Loucy (cell line): Measurements from ENCODE around the gene PJA2.

Experiments
- H2AFZ ChIP-seq: fragments of 200-600 bp; sonication (generic); 2 replicates; pipeline ENCODE4 v1.6.0; 2016; ENCODE audit warnings: antibody characterized with exemption, mild to moderate bottlenecking, low read length, moderate library complexity
- H3F3A ChIP-seq: fragments of 200-600 bp; 2 replicates; pipeline ENCODE4 v1.6.0; 2016; ENCODE audit warnings: antibody characterized with exemption, low read depth, mild to moderate bottlenecking
- H3K27me3 ChIP-seq: fragments of 200-600 bp; sonication (generic); 2 replicates; pipeline ENCODE4 v1.6.1; 2014; ENCODE audit warnings: low read length, mild to moderate bottlenecking; ENCODE audit not compliant: insufficient read depth, poor library complexity, severe bottlenecking
- H3K36me3 ChIP-seq: fragments of 200-600 bp; sonication (generic); 2 replicates; pipeline ENCODE4 v1.6.1; 2016; ENCODE audit warnings: low read length; ENCODE audit not compliant: insufficient read depth
- H3K4me1 ChIP-seq: fragments of 200-600 bp; sonication (generic); 2 replicates; pipeline ENCODE4 v1.5.1; 2014; ENCODE audit warnings: low read length, mild to moderate bottlenecking; ENCODE audit not compliant: insufficient read depth, poor library complexity, severe bottlenecking
- H3K4me2 ChIP-seq: fragments of 200-600 bp; sonication (generic); 2 replicates; pipeline ENCODE4 v1.6.0; 2014; ENCODE audit warnings: antibody characterized with exemption, low read length, low read depth, mild to moderate bottlenecking; ENCODE audit not compliant: poor library complexity, severe bottlenecking
- H3K4me3 ChIP-seq: fragments of 200-600 bp; sonication (generic); 2 replicates; pipeline ENCODE4 v1.5.1; 2014; ENCODE audit warnings: low read length, mild to moderate bottlenecking, mixed read lengths; ENCODE audit not compliant: poor library complexity, severe bottlenecking
- H3K79me2 ChIP-seq: fragments of 200-600 bp; sonication (generic); 2 replicates; pipeline ENCODE4 v1.6.1; 2014; ENCODE audit warnings: low read length; ENCODE audit not compliant: insufficient read depth
- H3K9ac ChIP-seq: fragments of 200-600 bp; sonication (generic); 2 replicates; pipeline ENCODE4 v1.6.0; 2014; ENCODE audit warnings: mild to moderate bottlenecking, low read depth, low read length, moderate library complexity; ENCODE audit not compliant: poor library complexity, severe bottlenecking
- H3K9me2 ChIP-seq: fragments of 200-600 bp; sonication (generic); replicated peaks from 2 replicates; pipeline ENCODE4 v1.6.1; 2016; ENCODE audit warnings: low read depth, low read length, mixed read lengths
- H3K9me3 ChIP-seq: fragments of 200-600 bp; sonication (generic); 2 replicates; pipeline ENCODE4 v1.6.1; 2014; ENCODE audit warnings: mild to moderate bottlenecking, antibody characterized with exemption, low read length, low read depth; ENCODE audit not compliant: insufficient read depth
- H4K20me1 ChIP-seq: fragments of 200-600 bp; sonication (generic); 2 replicates; pipeline ENCODE4 v1.6.0; 2014; ENCODE audit warnings: antibody characterized with exemption, low read length, mild to moderate bottlenecking; ENCODE audit not compliant: insufficient read depth, poor library complexity, severe bottlenecking
- EZH2phosphoT487 ChIP-seq: fragments of 200-600 bp; IDR thresholded peaks from 2 replicates; pipeline ENCODE4 v1.6.1; 2018; ENCODE audit warnings: antibody characterized with exemption, mild to moderate bottlenecking, moderate library complexity, borderline replicate concordance
- TF ChIP-seq, protein P1 (sequence below): fragments of 200-600 bp; sonication (generic); conservative IDR thresholded peaks from 2 replicates; pipeline ENCODE4 v1.5.1; 2014; ENCODE audit warnings: mild to moderate bottlenecking, antibody characterized with exemption, low read length

The PJA2 gene

DNA sequence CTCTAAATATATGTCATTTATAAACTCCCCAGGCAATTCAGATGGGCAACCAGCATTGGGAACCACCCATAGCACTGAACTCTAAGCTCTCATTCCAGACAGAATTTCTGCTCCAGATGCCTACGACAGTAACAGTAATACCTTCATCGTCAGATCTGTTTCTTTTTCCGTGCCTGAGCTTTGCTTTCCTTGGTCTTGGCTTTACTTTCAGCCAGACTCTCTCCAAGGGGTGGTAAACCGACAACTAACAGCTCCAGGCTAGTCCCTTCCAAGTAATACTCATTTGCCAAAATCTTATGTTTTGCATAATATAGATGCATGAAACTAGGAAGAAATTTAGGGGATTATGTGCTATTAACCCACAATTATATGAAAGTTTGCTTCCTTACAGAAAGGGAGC, 102.3 kb downstream of the PJA2 start:
- Histone ChIP-seq H3K9ac (no peak overlapping the region), H3K4me1 (no peaks in the 10 kb centered on the region), H4K20me1 (no peaks in the 10 kb centered on the region), H3K4me3 (no peak overlapping the region), H3K4me2 (no peak overlapping the region), H3K79me2 (no peaks in the 10 kb centered on the region), H2AFZ (no peak overlapping the region), H3F3A (no peaks in the 10 kb centered on the region), H3K27me3 (no peaks in the 10 kb centered on the region), H3K9me2 (no peaks in the 10 kb centered on the region), H3K9me3 (no peaks in the 10 kb centered on the region), H3K36me3 (no peaks in the 10 kb centered on the region)
- no peak for TF ChIP-seq EZH2phosphoT487
- TF ChIP-seq, protein P1, sequence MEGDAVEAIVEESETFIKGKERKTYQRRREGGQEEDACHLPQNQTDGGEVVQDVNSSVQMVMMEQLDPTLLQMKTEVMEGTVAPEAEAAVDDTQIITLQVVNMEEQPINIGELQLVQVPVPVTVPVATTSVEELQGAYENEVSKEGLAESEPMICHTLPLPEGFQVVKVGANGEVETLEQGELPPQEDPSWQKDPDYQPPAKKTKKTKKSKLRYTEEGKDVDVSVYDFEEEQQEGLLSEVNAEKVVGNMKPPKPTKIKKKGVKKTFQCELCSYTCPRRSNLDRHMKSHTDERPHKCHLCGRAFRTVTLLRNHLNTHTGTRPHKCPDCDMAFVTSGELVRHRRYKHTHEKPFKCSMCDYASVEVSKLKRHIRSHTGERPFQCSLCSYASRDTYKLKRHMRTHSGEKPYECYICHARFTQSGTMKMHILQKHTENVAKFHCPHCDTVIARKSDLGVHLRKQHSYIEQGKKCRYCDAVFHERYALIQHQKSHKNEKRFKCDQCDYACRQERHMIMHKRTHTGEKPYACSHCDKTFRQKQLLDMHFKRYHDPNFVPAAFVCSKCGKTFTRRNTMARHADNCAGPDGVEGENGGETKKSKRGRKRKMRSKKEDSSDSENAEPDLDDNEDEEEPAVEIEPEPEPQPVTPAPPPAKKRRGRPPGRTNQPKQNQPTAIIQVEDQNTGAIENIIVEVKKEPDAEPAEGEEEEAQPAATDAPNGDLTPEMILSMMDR: no peak

DNA sequence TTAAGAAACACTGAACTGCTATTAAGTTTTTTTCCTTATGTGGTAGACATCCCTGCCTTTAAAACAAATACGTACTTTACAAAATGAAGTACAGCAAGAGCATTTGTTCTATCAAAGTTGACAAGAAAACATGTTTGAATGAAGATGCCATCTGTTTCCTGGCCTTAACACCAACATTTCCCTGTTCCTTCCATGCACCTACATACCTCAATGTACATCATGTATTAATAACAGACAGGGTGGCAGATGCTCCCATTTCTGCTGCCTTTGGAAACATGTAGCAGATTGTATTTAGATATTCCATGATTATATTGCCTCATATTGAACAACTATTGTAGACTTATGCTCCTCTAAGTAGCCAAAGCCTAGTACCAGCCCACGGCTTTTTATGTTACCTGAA, 104.4 kb downstream of the PJA2 start:
- Histone ChIP-seq H3F3A (no peaks in the 10 kb centered on the region), H3K79me2 (no peaks in the 10 kb centered on the region), H3K4me2 (no peak overlapping the region), H3K36me3 (no peaks in the 10 kb centered on the region), H2AFZ (no peak overlapping the region), H4K20me1 (no peaks in the 10 kb centered on the region), H3K9me3 (no peaks in the 10 kb centered on the region), H3K4me3 (no peak overlapping the region), H3K27me3 (no peaks in the 10 kb centered on the region), H3K9me2 (no peaks in the 10 kb centered on the region), H3K9ac (no peak overlapping the region), H3K4me1 (no peaks in the 10 kb centered on the region)
- no peak for TF ChIP-seq EZH2phosphoT487
- TF ChIP-seq, protein P1: no peak

DNA sequence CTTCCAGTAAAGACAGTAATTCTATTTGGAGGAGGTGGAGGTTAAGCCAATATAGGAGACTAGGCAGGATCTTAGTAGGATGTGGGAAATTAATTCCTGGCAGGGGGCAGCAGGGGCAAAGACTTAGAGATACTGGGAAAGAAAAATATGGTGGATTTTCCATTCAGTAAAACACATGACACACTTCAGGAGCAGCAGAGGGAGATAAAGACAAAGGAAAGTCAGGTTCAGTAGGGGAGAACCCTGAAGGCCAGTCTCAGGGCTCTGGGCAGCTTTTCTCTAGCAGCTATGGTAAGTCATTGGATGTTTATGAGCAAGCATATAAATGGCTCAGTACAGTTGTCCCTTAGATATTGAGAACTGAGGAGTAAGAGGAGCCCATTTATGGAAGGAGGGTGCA, 105.5 kb downstream of the PJA2 start:
- no peaks in the 10 kb centered on the region for H3K36me3 ChIP-seq
- no peaks in the 10 kb centered on the region for H4K20me1 ChIP-seq
- no peak overlapping the region for H3K4me2 ChIP-seq
- H2AFZ ChIP-seq: no peak overlapping the region
- H3K4me1 ChIP-seq: no peaks in the 10 kb centered on the region
- TF ChIP-seq, protein P1: no peak
- H3K9ac ChIP-seq: no peak overlapping the region
- no peaks in the 10 kb centered on the region for H3K79me2 ChIP-seq
- no peaks in the 10 kb centered on the region for H3K9me2 ChIP-seq
- no peaks in the 10 kb centered on the region for H3K27me3 ChIP-seq
- H3K4me3 ChIP-seq: no peak overlapping the region
- no peaks in the 10 kb centered on the region for H3K9me3 ChIP-seq
- H3F3A ChIP-seq: no peaks in the 10 kb centered on the region
